Measurements from ENCODE around the gene FAM133A.

The FAM133A gene

GRCh38 chrX:93673869-93674271 is at the start of gene FAM133A:
Gene FAM133A (plus strand): TSS chrX:93674206. CDS start chrX:93709420, 35,214 bp downstream.
- peak; percentile 4 for DNase-seq (ENCODE audit: low read depth)

- DNase-seq (ENCODE audit: low read depth): no peak
These were observed 36.4 kb upstream of the FAM133A start for GRCh38 chrX:93637591-93637990.

- no peak for DNase-seq (ENCODE audit: low read depth)
These were observed 24.6 kb upstream of the FAM133A start for GRCh38 chrX:93649381-93649780.

GRCh38 chrX:93660575-93660974 is 13.4 kb upstream of the FAM133A start:
- no peak for DNase-seq (ENCODE audit: low read depth)

- peak; percentile 44 for DNase-seq (ENCODE audit: low read depth)
These were observed 744 bp upstream of the FAM133A start, which contains the start of gene NAP1L3 for GRCh38 chrX:93673056-93673868. Gene NAP1L3 (minus strand): TSS chrX:93673578. CDS start chrX:93673304, 274 bp downstream.

GRCh38 chrX:93695981-93696380 is 22.0 kb downstream of the FAM133A start:
- DNase-seq (ENCODE audit: low read depth): no peak

GRCh38 chrX:93703701-93704100 is 29.7 kb downstream of the FAM133A start:
- DNase-seq (ENCODE audit: low read depth): no peak

- no peak for DNase-seq (ENCODE audit: low read depth)
These were observed 37.1 kb downstream of the FAM133A start for GRCh38 chrX:93711076-93711475.

- no peak for DNase-seq (ENCODE audit: low read depth)
These were observed 67.8 kb downstream of the FAM133A start for GRCh38 chrX:93741811-93742210.

GRCh38 chrX:93760163-93760562 is 86.2 kb downstream of the FAM133A start:
- no peak for DNase-seq (ENCODE audit: low read depth)

All from T-helper 22 cell (primary cell).